Activated CD4-positive, alpha-beta T cell treated with anti-CD3 and anti-CD28 coated beads for 48 hours (primary cell): ENCODE results near the gene RNPEPL1.

Source experiments
- DNase-seq: peaks from one replicate; pipeline ENCODE4 v3.0.0-alpha.2; 2020

Gene RNPEPL1

DNA sequence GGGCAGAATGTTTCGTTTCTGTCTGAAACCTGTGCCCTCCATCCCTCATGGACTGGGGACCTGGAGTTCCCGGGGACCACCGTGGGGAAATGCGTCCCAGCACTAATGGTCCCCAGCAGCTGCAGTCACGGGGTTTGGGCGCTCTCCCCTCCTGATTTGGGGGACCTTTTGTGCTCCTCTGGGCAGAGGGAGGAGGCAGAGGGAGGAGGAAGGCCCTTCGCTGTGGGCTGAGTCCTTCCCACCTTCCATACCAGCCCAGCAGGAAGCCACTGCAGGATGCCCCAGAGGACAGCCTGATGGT, 60.2 kb downstream of the RNPEPL1 start:
- DNase-seq = no peak

- DNase-seq = no peak
These were observed 60.7 kb downstream of the RNPEPL1 start for GRCh38 chr2:240628808-240629618.

DNA sequence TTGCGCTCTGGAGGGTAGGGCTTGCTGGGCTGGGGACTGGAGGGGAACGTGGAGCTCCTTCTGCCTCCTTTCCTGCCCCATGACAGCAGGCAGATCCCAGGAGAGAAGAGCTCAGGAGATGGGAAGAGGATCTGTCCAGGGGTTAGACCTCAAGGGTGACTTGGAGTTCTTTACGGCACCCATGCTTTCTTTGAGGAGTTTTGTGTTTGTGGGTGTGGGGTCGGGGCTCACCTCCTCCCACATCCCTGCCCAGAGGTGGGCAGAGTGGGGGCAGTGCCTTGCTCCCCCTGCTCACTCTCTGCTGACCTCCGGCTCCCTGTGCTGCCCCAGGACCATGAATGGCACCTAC, 61.3 kb downstream of the RNPEPL1 start:
- no peak for DNase-seq

DNA sequence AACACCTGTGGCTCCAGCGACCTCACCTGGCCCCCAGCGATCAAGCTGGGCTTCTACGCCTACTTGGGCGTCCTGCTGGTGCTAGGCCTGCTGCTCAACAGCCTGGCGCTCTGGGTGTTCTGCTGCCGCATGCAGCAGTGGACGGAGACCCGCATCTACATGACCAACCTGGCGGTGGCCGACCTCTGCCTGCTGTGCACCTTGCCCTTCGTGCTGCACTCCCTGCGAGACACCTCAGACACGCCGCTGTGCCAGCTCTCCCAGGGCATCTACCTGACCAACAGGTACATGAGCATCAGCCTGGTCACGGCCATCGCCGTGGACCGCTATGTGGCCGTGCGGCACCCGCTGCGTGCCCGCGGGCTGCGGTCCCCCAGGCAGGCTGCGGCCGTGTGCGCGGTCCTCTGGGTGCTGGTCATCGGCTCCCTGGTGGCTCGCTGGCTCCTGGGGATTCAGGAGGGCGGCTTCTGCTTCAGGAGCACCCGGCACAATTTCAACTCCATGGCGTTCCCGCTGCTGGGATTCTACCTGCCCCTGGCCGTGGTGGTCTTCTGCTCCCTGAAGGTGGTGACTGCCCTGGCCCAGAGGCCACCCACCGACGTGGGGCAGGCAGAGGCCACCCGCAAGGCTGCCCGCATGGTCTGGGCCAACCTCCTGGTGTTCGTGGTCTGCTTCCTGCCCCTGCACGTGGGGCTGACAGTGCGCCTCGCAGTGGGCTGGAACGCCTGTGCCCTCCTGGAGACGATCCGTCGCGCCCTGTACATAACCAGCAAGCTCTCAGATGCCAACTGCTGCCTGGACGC, 61.9 kb downstream of the RNPEPL1 start:
- no peak for DNase-seq
